ENCODE results near the gene TADA2A.

TADA2A gene, protein sequence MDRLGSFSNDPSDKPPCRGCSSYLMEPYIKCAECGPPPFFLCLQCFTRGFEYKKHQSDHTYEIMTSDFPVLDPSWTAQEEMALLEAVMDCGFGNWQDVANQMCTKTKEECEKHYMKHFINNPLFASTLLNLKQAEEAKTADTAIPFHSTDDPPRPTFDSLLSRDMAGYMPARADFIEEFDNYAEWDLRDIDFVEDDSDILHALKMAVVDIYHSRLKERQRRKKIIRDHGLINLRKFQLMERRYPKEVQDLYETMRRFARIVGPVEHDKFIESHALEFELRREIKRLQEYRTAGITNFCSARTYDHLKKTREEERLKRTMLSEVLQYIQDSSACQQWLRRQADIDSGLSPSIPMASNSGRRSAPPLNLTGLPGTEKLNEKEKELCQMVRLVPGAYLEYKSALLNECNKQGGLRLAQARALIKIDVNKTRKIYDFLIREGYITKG

DNA sequence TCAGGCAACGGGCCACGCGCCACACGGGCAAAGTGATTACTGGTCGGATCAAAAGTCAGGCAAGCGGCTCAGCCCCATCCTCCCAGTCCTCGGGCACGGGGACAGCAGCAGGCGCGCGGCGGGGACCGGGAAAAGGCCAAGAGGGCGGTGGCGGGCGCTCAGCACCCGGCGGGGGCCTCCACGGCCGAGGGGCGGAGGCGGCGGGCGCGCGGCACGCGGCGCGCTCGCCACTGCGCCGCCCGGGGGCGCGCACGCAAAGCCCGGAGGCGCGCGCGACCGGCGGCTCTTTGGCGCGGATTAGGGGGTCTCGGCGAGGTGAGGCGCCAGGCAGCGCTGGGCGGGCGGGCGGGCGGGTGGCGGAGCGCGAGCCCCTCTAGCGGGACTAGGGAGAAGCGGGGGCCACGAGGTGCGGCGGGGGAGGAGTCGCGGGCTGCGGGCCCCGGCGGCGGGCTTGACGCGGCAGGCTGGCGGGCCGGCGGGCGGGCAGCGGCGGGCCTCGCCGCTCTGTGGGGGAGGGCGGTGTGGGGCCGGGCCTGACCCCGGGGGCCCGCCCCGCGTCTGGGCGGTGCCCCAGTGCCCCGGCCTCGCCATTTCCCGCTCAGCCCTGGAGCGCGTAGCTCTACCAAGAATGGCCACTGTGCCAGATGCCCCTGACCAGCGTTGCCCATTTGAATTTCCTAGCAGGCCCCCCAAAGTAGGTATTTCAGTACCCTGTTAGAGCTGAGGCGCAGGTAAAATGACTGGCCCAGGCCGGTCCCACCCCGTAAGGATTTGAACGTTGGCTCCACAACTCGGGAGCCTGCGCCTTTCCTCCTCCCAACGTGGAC lies at the start of gene TADA2A, which contains the start of gene ACACA:
Gene TADA2A (plus strand): TSS at position 252 of the 827 bp plus-strand sequence. CDS start 4,480 bp downstream, outside the sequence.
Gene ACACA (minus strand): TSS at position 202 of the 827 bp plus-strand sequence. CDS start 537 bp downstream, outside the sequence.
- H3K4me3 ChIP-seq (ENCODE audit: low read depth, low read length) = peak within 1 kb of the TSS; percentile 78
- DNase-seq (ENCODE audit: low read depth) = peak; percentile 91
- TF ChIP-seq, protein P1, sequence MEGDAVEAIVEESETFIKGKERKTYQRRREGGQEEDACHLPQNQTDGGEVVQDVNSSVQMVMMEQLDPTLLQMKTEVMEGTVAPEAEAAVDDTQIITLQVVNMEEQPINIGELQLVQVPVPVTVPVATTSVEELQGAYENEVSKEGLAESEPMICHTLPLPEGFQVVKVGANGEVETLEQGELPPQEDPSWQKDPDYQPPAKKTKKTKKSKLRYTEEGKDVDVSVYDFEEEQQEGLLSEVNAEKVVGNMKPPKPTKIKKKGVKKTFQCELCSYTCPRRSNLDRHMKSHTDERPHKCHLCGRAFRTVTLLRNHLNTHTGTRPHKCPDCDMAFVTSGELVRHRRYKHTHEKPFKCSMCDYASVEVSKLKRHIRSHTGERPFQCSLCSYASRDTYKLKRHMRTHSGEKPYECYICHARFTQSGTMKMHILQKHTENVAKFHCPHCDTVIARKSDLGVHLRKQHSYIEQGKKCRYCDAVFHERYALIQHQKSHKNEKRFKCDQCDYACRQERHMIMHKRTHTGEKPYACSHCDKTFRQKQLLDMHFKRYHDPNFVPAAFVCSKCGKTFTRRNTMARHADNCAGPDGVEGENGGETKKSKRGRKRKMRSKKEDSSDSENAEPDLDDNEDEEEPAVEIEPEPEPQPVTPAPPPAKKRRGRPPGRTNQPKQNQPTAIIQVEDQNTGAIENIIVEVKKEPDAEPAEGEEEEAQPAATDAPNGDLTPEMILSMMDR (IDR thresholded peaks at IDR 0.05; ENCODE audit: insufficient read depth, low read depth, low read length, missing control alignments) = no peak

DNA sequence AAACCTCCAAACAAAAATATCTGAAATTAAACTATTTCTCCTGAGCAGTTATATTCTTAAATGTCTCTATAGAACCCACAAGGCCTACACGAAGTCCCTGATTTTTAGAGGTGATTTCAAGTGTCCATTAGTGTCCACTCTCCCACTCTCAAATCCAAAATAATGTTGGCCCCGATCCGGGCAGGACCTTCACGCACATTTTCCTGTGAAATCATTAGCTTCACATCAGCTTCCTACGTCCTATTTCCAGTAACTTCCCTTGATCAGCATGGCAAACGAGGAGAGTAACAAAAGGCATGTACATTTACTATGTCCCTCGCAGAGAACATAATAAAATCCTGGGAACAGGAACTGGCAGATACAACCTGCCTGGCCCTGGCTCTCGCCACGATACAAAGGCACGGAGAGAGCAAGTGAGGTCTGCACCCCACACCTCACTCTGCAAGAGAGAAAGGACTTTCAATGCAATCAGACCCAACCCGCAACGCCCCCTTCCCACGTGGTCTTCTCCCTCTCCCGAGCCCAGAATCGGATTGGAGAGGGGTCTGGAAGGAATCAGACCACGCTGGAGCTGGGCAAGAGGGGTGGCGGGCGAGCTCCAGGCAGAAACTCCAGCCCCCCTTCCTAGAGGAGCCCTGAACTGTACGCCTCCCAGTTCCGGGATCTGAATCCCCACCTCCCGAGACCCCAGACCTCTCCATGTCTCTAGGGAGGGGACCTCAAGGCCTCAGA lies 48.4 kb upstream of the TADA2A start:
- peak overlapping the region; percentile 99 for H3K4me3 ChIP-seq (ENCODE audit: low read depth, low read length)
- TF ChIP-seq, protein P1 (IDR thresholded peaks at IDR 0.05; ENCODE audit: insufficient read depth, low read depth, low read length, missing control alignments) = no peak
- DNase-seq (ENCODE audit: low read depth) = peak; percentile 59

DNA sequence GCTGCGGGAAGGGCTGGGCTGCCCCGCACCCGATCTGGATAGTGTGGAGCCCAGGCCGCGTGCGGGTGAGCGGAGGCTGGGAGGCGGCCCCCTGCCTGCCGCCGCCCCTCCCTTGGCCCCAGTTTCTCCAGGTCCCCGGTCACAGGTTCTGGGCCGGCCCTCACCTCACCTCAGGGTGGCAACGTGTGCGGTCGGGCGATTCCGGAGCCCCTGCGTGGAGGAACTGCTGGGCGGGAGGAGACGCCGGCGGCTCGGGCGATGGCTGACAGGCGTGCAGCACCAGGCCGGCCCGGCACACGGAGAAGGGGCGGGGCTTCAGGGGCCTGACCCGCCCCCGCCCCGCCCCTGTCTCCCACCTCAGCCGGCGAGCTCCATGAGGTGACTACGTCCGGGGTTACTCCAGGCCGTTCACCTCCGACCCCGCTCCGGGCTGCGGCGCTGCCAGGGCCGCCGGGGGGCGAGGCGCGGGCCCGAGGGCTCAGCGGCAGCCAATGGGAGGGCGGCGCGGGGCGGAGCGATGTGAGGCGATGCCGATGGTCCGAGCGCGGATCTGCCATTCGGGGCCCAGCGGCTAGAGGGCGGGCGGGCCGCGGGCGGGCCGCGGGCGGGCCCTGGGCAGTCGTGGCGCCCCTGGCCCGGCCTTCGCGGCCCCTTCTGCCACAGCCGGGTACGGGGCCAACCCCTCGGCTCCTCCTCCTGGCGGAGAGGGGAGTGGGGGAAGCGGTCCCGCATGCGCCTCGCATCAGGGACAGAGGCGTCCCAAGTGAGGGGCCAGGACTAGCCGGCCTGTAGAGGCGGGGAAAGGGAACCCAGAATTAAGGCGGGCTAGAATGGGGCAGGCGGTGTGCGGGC lies 47.6 kb upstream of the TADA2A start:
- TF ChIP-seq, protein P1 (IDR thresholded peaks at IDR 0.05; ENCODE audit: insufficient read depth, low read depth, low read length, missing control alignments) = peak; percentile 24
- peak overlapping the region; percentile 99 for H3K4me3 ChIP-seq (ENCODE audit: low read depth, low read length)
- DNase-seq (ENCODE audit: low read depth) = peak; percentile 98

DNA sequence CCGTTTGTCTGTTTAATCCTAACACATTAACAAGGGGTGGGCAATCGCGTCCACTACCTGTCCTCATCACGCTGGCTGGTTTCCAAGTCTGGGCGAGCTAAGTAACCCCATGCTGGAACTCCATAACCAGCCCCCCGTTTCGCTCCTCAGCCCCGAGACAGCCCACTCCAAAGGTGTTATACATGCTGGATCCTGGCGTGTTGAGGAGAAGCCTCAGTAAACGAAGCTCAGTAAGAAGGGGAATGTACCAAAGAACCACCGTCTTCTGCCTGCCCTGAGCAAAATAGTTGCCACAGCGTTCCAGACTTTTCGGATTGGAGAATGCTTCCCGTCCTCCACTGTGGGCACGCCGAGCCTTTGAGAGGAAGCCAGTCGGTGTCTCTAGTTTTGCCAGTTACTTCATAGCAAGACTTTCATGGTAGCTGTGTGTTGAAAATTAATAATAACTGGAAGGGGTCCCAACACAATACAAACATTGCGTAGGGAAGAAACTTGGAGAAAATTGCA lies 47.0 kb upstream of the TADA2A start:
- DNase-seq (ENCODE audit: low read depth) = no peak
- H3K4me3 ChIP-seq (ENCODE audit: low read depth, low read length) = peak overlapping the region; percentile 60
- TF ChIP-seq, protein P1 (IDR thresholded peaks at IDR 0.05; ENCODE audit: insufficient read depth, low read depth, low read length, missing control alignments) = no peak

DNA sequence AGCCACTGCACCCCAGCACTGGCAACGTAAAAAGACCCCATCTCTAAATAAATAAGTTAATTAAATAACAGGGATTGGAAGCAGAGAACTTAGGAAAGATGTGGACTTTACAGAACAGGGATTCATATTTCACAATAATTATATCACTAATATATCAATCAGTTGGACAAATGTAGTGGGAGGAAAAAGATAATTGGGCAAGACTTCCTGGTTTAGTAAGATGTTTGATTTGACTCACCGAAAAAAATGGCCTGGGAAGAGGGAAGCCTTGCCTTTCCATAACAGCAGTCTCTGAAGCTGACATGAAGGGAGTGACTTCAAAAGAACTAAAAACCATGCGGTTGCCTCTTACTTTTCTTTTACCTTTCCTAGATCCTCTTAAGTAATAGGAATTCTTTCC lies 46.1 kb upstream of the TADA2A start:
- H3K4me3 ChIP-seq (ENCODE audit: low read depth, low read length) = no peak overlapping the region
- TF ChIP-seq, protein P1 (IDR thresholded peaks at IDR 0.05; ENCODE audit: insufficient read depth, low read depth, low read length, missing control alignments) = no peak
- no peak for DNase-seq (ENCODE audit: low read depth)
